ENCODE data around the gene LYZL1.

DNA sequence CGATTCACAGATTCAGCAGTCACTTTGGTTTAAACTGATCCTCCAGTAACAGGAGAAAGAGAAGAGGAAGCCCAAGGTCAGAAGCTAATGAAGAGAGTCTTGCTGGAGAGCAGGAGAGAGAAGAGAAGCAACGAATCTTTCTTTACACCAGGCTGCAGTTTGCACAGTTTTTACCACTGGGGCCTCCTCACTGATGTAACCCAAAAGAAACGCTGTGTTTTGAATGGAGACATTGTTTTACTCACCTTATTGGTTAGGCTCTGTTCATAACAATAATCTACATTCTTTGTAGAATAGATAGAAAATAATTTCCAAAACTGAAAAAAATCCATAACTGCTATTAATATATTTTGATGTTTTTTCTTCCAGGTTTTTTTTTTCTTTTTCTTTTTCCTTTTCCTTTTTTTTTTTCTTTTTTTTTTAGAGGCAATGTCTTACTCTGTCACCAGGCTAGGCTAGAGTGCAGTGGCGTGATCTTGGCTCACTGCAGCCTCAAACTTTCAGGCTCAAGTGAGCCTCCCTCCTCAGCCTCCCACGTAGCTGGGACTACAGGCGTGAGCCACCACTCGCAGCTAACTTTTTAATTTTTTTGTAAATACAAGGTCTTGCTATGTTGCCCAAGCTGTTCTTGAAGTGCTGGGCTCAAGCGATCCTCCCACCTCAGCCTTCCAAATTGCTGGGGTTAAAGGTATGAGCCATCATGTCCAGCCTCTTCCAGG lies 27.6 kb downstream of the LYZL1 start:
- TF ChIP-seq POLR2AphosphoS5 (IDR thresholded peaks at IDR 0.05; ENCODE audit: low read depth, low read length) = no peak
- no peak for TF ChIP-seq POLR2A (IDR thresholded peaks at IDR 0.05; ENCODE audit: low read depth, low read length)
- TF ChIP-seq TAF1 (IDR thresholded peaks at IDR 0.05; ENCODE audit: borderline replicate concordance, low read depth, low read length) = no peak
